Uterus (tissue), 2 donors: ENCODE measurements around the gene PNLDC1.

Experiments
- POLR2A ChIP-seq, 2 donors: fragments of 450-650 bp; IDR thresholded peaks; one replicate each; pipeline ENCODE4 v1.6.1; 2016; ENCODE audit warnings: antibody characterized with exemption in 2 of 2, mild to moderate bottlenecking in 1 of 2, moderate library complexity in 1 of 2
- TF ChIP-seq, protein P1 (sequence below), 4 experiments: fragments of 200-600 bp in 2 of 4; fragments of 450-650 bp in 2 of 4; sonication (generic) in 2 of 4; IDR thresholded peaks; one replicate each; pipeline ENCODE4 v1.5.1; 2016 to 2019; ENCODE audit warnings: antibody characterized with exemption in 4 of 4, mild to moderate bottlenecking in 2 of 4, moderate library complexity in 1 of 4

DNA sequence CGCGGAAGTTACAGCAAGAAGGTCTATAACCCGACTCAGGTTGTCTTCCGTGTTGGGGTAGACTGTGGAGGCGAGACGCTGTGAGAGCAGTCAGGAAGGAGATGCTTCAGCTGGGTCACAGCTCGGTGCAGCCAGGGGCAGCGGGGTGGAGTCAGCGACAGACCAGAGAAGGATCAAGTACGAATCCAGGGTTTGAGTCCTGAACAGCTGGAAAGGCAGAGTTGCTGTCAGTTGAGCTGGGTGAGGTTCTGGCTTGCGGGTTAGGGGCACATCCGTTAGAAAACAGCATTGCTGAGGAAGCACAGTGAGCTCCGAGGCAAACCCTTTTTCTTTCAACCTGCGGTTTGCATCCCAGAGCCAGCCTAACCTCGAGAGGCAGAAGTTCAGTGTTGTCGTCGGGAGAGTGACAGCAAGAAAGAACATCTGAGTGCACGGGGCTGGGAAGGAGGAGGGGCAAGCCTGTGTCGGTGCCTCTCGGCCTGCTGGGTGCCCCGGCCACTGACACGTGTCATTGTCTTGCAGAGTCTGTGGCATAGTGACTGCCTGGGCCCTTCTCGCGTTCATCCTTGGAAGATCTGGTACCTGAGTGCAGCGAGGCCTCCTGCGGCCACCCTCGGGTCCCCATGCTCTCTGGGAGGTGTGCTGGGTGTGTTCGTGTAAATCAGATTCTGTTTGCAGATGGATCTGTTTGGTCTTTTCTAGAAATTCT lies 20.0 kb downstream of the PNLDC1 start:
- TF ChIP-seq POLR2A (IDR thresholded peaks at IDR 0.05), result no peak
- TF ChIP-seq, protein P1, sequence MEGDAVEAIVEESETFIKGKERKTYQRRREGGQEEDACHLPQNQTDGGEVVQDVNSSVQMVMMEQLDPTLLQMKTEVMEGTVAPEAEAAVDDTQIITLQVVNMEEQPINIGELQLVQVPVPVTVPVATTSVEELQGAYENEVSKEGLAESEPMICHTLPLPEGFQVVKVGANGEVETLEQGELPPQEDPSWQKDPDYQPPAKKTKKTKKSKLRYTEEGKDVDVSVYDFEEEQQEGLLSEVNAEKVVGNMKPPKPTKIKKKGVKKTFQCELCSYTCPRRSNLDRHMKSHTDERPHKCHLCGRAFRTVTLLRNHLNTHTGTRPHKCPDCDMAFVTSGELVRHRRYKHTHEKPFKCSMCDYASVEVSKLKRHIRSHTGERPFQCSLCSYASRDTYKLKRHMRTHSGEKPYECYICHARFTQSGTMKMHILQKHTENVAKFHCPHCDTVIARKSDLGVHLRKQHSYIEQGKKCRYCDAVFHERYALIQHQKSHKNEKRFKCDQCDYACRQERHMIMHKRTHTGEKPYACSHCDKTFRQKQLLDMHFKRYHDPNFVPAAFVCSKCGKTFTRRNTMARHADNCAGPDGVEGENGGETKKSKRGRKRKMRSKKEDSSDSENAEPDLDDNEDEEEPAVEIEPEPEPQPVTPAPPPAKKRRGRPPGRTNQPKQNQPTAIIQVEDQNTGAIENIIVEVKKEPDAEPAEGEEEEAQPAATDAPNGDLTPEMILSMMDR (IDR thresholded peaks at IDR 0.05), result no peak
